ENCODE data around the gene ADARB2. TPM values are rescaled to one million over a fixed set of nuclear protein-coding genes. Genes with fewer than 3 reads are reported as not detected.

Gene ADARB2
- total RNA-seq, 4 donors from 2014 or later = 1.3 to 5.4 (median 1.8) TPM

- 21 to 59% methylated on average over 4 to 8 of the region's 8 CpGs for WGBS, 2 donors (ENCODE audit: low coverage in 1 of 2)
- TF ChIP-seq POLR2A (IDR thresholded peaks at IDR 0.05) = no peak
- no peak for TF ChIP-seq POLR2AphosphoS5 (IDR thresholded peaks at IDR 0.05)
Observed at GRCh38 chr10:1762076-1762475, 24.8 kb upstream of the ADARB2 start.

GRCh38 chr10:1754506-1755153 is 17.3 kb upstream of the ADARB2 start:
- WGBS, 2 donors (ENCODE audit: low coverage in 1 of 2) = 17 to 23% methylated on average over 1 to 5 of the region's 19 CpGs
- H3K9me3 ChIP-seq = peaks cover 0 to 36% (median 0%) of the 10 kb centered on the region in 3 donors
- TF ChIP-seq CTCF (IDR thresholded peaks at IDR 0.05) = no peak
- TF ChIP-seq POLR2AphosphoS5 (IDR thresholded peaks at IDR 0.05) = no peak
- TF ChIP-seq POLR2A (IDR thresholded peaks at IDR 0.05) = no peak
- TF ChIP-seq EP300 (IDR thresholded peaks at IDR 0.05) = no peak
- no peak for ATAC-seq
- H3K27me3 ChIP-seq = peaks cover 30% of the 10 kb centered on the region
- no peak overlapping the region for H3K27ac ChIP-seq
- H3K4me1 ChIP-seq = no peaks in the 10 kb centered on the region
- no peaks in the 10 kb centered on the region for H3K36me3 ChIP-seq
- H3K4me3 ChIP-seq = no peak overlapping the region

More at GRCh38 chr10:1762076-1762475, 24.8 kb upstream of the ADARB2 start:
- Histone ChIP-seq H3K4me3 (no peak overlapping the region), H3K36me3 (no peaks in the 10 kb centered on the region), H3K27me3 (no peaks in the 10 kb centered on the region), H3K9me3 (peaks cover 0 to 32% (median 0%) of the 10 kb centered on the region in 3 donors), H3K27ac (no peak overlapping the region), H3K4me1 (no peaks in the 10 kb centered on the region)
- no peak for ATAC-seq

- no peak for TF ChIP-seq CTCF (IDR thresholded peaks at IDR 0.05)
- TF ChIP-seq EP300 (IDR thresholded peaks at IDR 0.05) = no peak
- no peak for TF ChIP-seq POLR2AphosphoS5 (IDR thresholded peaks at IDR 0.05)
- no peak for TF ChIP-seq POLR2A (IDR thresholded peaks at IDR 0.05)
- Histone ChIP-seq H3K27ac (no peak overlapping the region), H3K9me3 (peaks cover 0 to 26% (median 0%) of the 10 kb centered on the region in 3 donors), H3K4me1 (no peaks in the 10 kb centered on the region), H3K27me3 (peaks cover 30% of the 10 kb centered on the region), H3K4me3 (no peak overlapping the region), H3K36me3 (no peaks in the 10 kb centered on the region)
- ATAC-seq = no peak
Observed at GRCh38 chr10:1752153-1752552, 14.8 kb upstream of the ADARB2 start.

GRCh38 chr10:1747590-1748157 is 10.3 kb upstream of the ADARB2 start:
- 84% methylated on average over 5 of the region's 5 CpGs for WGBS, 2 donors (ENCODE audit: low coverage in 1 of 2)
- ATAC-seq = no peak

GRCh38 chr10:1746796-1747195 is 9.5 kb upstream of the ADARB2 start:
- Histone ChIP-seq H3K36me3 (no peaks in the 10 kb centered on the region), H3K4me3 (no peak overlapping the region), H3K27ac (no peak overlapping the region), H3K9me3 (peaks cover 0 to 23% (median 0%) of the 10 kb centered on the region in 3 donors), H3K4me1 (no peaks in the 10 kb centered on the region), H3K27me3 (peaks cover 38% of the 10 kb centered on the region)
- whole genome bisulfite sequencing, 2 donors (ENCODE audit: low coverage in 1 of 2) = 91 to 93% methylated on average over 20 to 25 of the region's 25 CpGs
- no peak for TF ChIP-seq EP300 (IDR thresholded peaks at IDR 0.05)
- TF ChIP-seq POLR2A (IDR thresholded peaks at IDR 0.05) = no peak
- TF ChIP-seq POLR2AphosphoS5 (IDR thresholded peaks at IDR 0.05) = no peak
- no peak for TF ChIP-seq CTCF (IDR thresholded peaks at IDR 0.05)
- no peak for ATAC-seq

More at GRCh38 chr10:1747590-1748157, 10.3 kb upstream of the ADARB2 start:
- no peak overlapping the region for H3K4me3 ChIP-seq
- peaks cover 0 to 23% (median 0%) of the 10 kb centered on the region in 3 donors for H3K9me3 ChIP-seq
- H3K27me3 ChIP-seq = peaks cover 39% of the 10 kb centered on the region
- no peak overlapping the region for H3K27ac ChIP-seq
- no peaks in the 10 kb centered on the region for H3K4me1 ChIP-seq
- TF ChIP-seq POLR2A (IDR thresholded peaks at IDR 0.05) (no peak), POLR2AphosphoS5 (IDR thresholded peaks at IDR 0.05) (no peak), CTCF (IDR thresholded peaks at IDR 0.05) (no peak), EP300 (IDR thresholded peaks at IDR 0.05) (no peak)
- no peaks in the 10 kb centered on the region for H3K36me3 ChIP-seq
